Activated CD4-positive, alpha-beta T cell treated with anti-CD3 and anti-CD28 coated beads for 48 hours (primary cell): ENCODE results near the gene BACE1-AS.
A peak's percentile ranks its signal among the peaks of the same experiment; 100 is the strongest.

Source experiments
- DNase-seq: peaks from one replicate; pipeline ENCODE4 v3.0.0-alpha.2; 2020

Gene BACE1-AS

DNA sequence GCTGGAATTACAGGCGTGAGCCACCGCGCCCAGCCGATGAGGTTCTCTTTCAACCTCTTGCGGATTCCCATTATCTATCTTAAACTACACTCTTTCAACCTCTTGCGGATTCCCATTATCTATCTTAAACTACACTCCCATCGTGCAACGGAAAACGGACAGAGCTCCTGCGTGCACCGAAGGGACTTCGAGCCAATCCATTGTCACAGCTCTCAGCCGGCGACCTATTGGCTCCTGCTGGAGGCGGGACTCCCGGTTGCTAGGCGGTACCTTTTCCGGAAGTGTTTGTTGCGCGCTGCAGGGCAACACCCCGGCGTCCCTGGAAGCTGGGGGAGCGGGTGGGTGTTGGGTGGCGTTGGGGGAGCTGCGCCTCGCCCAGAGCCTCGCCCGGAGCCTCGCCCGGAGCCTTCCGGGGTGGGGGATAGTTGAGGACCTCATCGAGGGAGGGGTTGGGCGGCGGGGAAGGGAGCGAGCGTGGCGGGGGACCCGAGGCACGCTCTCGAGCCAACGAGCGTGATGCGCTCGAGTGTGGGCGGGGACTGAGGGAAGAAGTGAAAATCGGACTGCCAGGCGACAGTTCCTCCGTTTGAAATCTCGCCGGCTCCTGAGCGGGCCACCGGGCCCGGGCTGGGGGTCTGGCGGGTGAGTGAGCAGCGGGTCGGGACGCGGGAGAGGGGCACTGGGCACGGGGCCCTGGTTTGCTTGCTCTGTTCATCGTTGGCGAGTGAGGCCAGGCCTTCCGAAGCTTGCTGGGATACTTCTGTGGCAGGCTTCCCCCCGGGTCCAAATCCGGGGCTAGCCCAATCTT is 36.6 kb downstream of the BACE1-AS start, which contains the start of gene CEP164:
TSS of gene CEP164 (plus strand) at position 288 of the 808 bp plus-strand sequence. CDS start 10,733 bp downstream, outside the sequence.
- DNase-seq, result peak; percentile 96

- DNase-seq, result peak; percentile 22
These were observed 37.3 kb downstream of the BACE1-AS start for GRCh38 chr11:117328375-117329010.

GRCh38 chr11:117332843-117333242 is 41.7 kb downstream of the BACE1-AS start:
- DNase-seq, result no peak

- DNase-seq, result no peak
These were observed 42.8 kb downstream of the BACE1-AS start for GRCh38 chr11:117333917-117334316.

GRCh38 chr11:117334896-117335295 is 43.8 kb downstream of the BACE1-AS start:
- no peak for DNase-seq

- DNase-seq, result no peak
These were observed 44.3 kb downstream of the BACE1-AS start for GRCh38 chr11:117335399-117335798.

DNA sequence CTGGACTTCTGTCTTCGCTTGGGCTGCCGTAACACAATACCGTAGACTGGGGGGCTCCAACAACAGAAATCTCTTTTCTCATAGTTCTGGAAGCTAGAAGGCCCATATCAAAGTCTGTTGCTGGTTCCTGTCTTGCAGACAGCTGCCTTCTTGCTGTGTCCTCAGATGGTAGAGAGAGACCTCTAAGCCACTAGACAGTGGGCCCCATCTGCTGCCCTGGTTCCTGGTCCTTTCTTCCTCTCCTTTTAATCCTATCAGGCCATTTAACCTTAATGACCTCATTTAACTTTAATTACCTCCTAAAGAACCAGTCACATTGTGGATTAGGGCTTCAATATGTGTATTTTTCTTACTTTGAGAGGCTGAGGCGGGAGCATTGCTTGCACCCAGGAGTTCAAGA is 45.9 kb downstream of the BACE1-AS start:
- DNase-seq, result no peak
